GM21723 (cell line): ENCODE measurements around the gene CASS4.
A peak's percentile ranks its signal among the peaks of the same experiment; 100 is the strongest.
"Not testable (repeated sequence)": the region's sequence is repeated elsewhere in the genome, so short reads cannot be mapped to it uniquely, and the experiment has no call there.

Source experiments
- ATAC-seq: cut with Tn5 transposase; IDR thresholded peaks from one replicate; pipeline ENCODE4 v1.9.1; 2021; ENCODE audit warnings: mild to moderate bottlenecking, moderate library complexity; ENCODE audit not compliant: unreplicated experiment

Gene CASS4, protein sequence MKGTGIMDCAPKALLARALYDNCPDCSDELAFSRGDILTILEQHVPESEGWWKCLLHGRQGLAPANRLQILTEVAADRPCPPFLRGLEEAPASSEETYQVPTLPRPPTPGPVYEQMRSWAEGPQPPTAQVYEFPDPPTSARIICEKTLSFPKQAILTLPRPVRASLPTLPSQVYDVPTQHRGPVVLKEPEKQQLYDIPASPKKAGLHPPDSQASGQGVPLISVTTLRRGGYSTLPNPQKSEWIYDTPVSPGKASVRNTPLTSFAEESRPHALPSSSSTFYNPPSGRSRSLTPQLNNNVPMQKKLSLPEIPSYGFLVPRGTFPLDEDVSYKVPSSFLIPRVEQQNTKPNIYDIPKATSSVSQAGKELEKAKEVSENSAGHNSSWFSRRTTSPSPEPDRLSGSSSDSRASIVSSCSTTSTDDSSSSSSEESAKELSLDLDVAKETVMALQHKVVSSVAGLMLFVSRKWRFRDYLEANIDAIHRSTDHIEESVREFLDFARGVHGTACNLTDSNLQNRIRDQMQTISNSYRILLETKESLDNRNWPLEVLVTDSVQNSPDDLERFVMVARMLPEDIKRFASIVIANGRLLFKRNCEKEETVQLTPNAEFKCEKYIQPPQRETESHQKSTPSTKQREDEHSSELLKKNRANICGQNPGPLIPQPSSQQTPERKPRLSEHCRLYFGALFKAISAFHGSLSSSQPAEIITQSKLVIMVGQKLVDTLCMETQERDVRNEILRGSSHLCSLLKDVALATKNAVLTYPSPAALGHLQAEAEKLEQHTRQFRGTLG

DNA sequence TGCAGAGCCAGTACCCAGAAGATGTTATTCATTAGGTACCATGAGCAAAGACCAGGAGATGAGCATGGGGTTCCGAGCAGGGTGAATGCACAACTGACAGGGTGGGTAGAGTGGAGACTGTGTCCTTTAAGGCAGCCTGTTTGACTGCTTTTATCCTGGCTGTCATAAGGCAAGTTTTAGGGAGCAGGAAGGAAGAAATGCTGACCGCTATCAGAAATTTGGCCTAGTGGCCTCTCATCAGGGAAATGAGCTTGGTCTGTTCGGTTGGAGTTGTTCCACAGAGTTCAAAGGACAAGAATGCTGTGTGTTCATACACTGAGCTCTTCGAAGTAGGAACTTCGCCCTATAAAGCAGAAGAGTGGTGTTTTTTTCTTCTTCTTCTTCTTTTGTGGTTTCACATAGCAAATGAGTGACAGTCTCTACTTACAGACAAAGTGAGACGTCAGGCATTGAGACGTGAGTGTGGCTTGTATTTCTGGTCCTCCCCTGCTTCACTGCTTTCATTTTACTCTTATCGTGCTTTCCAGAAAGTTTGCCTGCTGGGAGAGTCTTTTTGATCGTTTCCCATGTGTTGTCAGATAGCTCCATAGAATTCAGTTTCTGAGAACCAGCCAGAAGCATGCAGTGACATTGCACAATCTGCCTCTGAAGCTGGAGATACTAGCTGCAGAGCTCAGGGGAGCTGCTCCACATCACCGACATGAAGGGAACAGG is at the start of gene CASS4:
CASS4 (plus strand) TSS at position 502 of the 714 bp plus-strand sequence; CDS start at position 701, 199 bp downstream.
- ATAC-seq: peak; percentile 74

DNA sequence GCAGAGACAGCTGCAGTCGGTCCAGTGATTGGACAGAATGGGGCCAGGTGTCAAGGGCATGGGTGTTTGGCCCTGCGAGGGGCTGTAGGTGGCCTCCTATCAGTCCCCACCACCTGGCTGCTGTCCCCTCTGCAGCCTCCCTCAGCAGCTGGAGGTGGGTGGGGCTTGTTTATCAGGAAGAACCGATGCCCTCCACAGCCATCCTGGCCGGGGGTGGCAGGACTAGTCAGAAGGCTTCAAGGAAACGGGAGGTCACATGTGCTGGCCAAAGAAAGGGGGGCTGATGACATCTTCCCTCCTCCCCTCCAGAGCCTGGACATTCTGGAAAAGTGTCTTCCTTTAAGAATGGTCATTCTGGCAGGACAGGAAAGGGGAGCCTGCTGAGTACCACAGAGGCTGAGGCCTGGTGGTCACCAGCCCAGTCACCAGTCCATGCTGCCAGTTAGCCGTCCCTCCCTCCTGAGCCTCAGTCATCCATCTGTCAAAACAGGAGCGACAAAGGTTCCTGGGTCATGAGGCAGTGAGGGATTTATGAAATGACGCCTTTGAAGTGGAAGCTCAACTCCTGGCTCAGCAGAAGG is 49.1 kb upstream of the CASS4 start:
- ATAC-seq: no peak

- ATAC-seq: no peak
Observed at GRCh38 chr20:56363491-56363890, 48.6 kb upstream of the CASS4 start.

DNA sequence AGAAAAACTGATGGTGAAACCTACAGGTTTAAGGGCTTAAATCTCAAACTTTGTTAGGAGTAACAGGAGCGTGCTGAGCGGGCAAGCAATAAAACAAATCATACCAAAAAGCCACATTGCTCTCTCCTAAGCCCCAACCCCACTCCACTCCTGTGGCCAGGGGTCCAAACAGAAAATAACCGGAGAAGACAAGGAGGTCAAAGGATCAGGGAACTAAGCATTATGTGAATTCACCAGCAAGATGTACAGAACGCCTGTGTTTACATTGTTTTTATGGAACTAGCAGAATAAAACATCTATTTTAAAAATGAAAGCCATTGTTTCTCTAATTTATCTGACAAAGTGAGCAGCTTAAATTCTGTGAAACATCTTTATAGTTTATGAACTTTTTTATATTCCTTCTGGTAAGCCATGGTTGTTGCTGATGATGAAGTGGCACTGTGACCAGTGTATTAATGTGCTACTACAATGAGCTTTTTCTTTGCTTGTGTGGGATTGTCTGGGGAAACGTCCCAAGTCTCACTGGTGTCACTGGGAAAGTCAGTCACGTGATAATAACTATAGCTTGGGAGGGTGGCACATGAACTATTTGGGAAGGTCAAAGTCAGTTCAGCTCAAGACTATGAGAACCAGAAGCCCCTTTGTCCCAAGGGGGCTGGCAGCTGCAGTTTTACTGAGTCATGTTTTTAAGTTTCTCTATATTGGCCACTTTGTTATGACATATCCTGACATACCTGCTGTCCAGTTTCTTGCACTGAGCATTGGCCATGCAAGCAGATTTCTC is 43.5 kb upstream of the CASS4 start:
- ATAC-seq: no peak

DNA sequence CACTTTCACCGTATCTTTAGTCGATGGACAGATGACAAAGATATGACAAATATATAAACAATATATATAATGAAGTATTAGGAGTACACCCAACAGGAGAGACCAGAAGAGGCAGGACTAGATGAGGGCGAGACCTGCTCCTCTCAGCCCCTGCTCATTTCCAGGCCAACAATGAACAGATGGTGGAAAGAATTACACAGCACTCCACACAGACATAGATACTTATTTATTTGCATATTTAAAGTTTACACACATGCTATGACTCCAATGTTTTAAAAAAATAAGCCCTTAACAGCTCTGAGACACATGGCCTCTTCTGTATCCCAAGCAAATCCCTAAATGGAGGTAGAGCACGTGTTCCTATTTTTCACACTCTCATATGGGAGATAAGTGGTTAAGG is 42.9 kb upstream of the CASS4 start:
- no peak for ATAC-seq

DNA sequence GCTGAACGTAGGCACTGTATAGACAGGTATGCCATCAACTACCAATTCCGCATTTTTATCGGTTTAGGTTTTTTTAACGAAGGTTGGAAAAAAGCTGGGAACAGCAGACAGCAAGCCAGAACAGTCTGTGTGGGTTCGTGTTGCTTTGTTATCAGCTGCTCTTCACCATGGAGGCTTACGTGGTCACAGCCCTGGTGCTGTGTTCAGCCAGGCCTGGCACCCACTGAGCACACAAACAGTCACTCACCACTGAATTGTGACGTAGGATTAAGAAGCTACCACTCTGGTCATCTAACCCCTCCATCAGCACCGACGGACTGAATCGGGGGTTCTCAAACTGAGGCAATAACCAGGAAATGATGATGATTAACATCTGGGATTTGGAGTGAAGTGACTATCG is 40.1 kb upstream of the CASS4 start:
- no peak for ATAC-seq

GRCh38 chr20:56372850-56373249 is 39.2 kb upstream of the CASS4 start:
- no peak for ATAC-seq

DNA sequence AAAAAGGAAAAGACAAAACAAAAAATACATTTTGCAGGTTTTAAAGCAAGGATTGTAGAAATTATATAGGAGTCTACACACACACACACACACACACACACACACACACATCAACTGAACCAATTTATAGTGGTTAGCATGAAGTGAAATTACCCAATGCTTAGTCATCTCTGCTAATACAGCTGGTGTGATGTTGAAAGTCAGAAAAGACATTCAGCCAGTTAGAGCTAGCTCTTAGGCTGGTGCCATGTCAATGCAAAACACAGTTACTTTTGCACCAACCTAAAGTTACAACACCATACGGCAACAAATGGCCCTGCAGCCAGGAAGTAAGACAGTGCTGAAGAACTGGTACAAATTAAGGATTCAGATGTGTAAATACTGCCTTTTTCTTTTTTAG is 38.1 kb upstream of the CASS4 start:
- ATAC-seq: no peak

DNA sequence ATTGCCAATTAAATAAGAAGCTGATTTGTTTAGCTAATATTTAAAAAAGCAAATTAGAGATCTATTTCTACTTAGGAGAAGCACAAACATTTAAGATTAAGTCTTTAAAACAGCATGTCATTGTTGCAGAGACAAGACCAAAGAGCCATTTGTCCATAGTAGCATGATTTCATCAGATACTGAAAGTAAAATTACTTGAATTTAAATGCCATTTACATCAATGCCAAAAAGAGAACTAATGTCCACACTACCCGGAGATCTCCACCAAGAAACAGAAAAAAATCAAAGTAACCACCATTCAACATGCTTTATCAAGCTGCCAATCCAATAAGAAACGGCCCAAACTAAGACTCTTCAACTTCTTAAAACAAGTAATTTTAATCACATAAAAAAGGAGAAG is 35.7 kb upstream of the CASS4 start:
- no peak for ATAC-seq

DNA sequence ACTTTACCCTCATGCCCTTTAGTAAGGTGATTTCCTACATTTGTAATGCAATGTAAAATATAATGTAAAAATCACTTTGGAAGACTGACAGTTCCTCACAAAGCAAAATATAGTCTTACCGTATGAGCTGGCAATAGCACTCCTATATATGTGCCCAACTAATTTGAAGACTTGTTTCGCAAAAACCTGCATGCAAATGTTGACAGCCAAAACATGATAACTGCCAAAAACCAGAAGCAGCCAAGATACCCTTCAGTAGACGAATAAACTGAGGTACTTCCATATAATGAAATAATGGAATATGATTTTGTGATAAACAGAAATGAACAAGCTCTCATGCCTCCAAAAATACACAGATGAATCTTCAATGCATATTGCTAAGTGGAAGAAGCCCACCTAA is 33.7 kb upstream of the CASS4 start:
- no peak for ATAC-seq

DNA sequence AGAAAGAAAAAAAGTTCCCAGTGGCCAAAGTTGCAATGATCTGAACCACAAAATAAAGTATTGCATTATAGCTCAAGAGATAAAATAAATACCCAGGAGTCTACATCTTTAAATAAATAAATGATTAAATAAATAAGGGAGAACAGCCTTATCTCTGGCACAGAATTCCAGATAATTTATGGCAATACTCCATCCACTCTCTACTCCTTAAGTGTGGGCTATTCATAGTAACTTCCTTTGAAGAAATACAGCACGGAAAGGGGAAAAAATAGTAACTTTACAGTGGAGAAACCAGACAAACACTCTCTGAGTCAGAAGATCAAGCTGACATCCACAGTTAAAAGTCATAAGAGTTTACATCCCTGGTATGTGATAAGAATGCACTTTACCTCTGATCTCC is 31.7 kb upstream of the CASS4 start:
- ATAC-seq: no peak

GRCh38 chr20:56381501-56381900 is 30.6 kb upstream of the CASS4 start:
- ATAC-seq: no peak

GRCh38 chr20:56382696-56383095 is 29.4 kb upstream of the CASS4 start:
- ATAC-seq: no peak

- ATAC-seq: no peak
Observed at GRCh38 chr20:56383334-56383733, 28.7 kb upstream of the CASS4 start.

- no peak for ATAC-seq
Observed at GRCh38 chr20:56385130-56385529, 26.9 kb upstream of the CASS4 start.

- no peak for ATAC-seq
Observed at GRCh38 chr20:56386219-56386618, 25.8 kb upstream of the CASS4 start.

GRCh38 chr20:56388882-56389281 is 23.2 kb upstream of the CASS4 start:
- no peak for ATAC-seq

- no peak for ATAC-seq
Observed at GRCh38 chr20:56389807-56390206, 22.3 kb upstream of the CASS4 start.

GRCh38 chr20:56390396-56390795 is 21.7 kb upstream of the CASS4 start:
- ATAC-seq: not testable (repeated sequence)

GRCh38 chr20:56391037-56391436 is 21.0 kb upstream of the CASS4 start:
- ATAC-seq: no peak
